ENCODE results near the gene MYO5B. TPM values are rescaled to one million over a fixed set of nuclear protein-coding genes. Genes with fewer than 3 reads are reported as not detected.

MYO5B gene
- polyA plus RNA-seq, 1 of the 3 experiments (the other 2 are of a cell fraction), result 1.3 TPM

- Histone ChIP-seq H3K79me2 (ENCODE audit: insufficient read depth) (no peaks in the 10 kb centered on the region), H3K36me3 (replicated peaks in 1 of 2; ENCODE audit: control insufficient read depth in 1 of 2, insufficient read depth in 2 of 2, low read length in 1 of 2) (no peaks in the 10 kb centered on the region), H3K4me1 (ENCODE audit: control insufficient read depth in 1 of 2, insufficient read depth in 2 of 2, low read depth in 1 of 2, low read length in 1 of 2) (peaks cover 0 to 9% of the 10 kb centered on the region in 2 experiments; a peak in 1 of 4 replicates), H2AFZ (ENCODE audit: low read depth) (no peak overlapping the region), H3K27ac (ENCODE audit: low read depth in 2 of 2, low read length in 1 of 2) (no peak overlapping the region), H3K9me2 (no peaks in the 10 kb centered on the region), H3K9ac (no peak overlapping the region), H3K4me2 (no peak overlapping the region), H4K20me1 (ENCODE audit: insufficient read depth) (no peaks in the 10 kb centered on the region), H3K9me3 (no peaks in the 10 kb centered on the region), H3K27me3 (ENCODE audit: insufficient read depth) (peaks cover 8% of the 10 kb centered on the region; the same call in 1 of the 2 replicates), H3F3A (replicated peaks; ENCODE audit: insufficient read depth) (no peaks in the 10 kb centered on the region), H3K4me3 (ENCODE audit: low read depth in 2 of 2, low read length in 1 of 2) (no peak overlapping the region)
- POLR2A ChIA-PET, result no interaction called here
- no peak for DNase-seq
- CTCF ChIA-PET, result interaction anchor here (0.9 kb wide), 1 partner anchor 59 kb away, joined by 3 read pairs; no protein-coding TSS in a partner anchor
- WGBS (ENCODE audit: low lambda C conversion rate), result 59% methylated on average over 15 of the region's 15 CpGs
- TF ChIP-seq FOSL2 (IDR thresholded peaks at IDR 0.05; ENCODE audit: borderline replicate concordance, low read depth), result no peak
- TF ChIP-seq IRF3 (IDR thresholded peaks at IDR 0.05; ENCODE audit: low read depth, low read length), result no peak
- TF ChIP-seq RAD21 (IDR thresholded peaks at IDR 0.05; ENCODE audit: low read length), result no peak
- no peak for TF ChIP-seq NRF1 (IDR thresholded peaks at IDR 0.05; ENCODE audit: low read depth, low read length)
- no peak for TF ChIP-seq SIN3A (IDR thresholded peaks at IDR 0.05; ENCODE audit: borderline replicate concordance, low read depth, low read length)
Measured at GRCh38 chr18:49976795-49977560, 218.0 kb downstream of the MYO5B start.

GRCh38 chr18:49976001-49976400 is 218.9 kb downstream of the MYO5B start:
- H3K4me2 ChIP-seq, result no peak overlapping the region
- H2AFZ ChIP-seq (ENCODE audit: low read depth), result no peak overlapping the region
- WGBS (ENCODE audit: low lambda C conversion rate), result 33% methylated on average over 3 of the region's 3 CpGs
- H3K4me1 ChIP-seq (ENCODE audit: control insufficient read depth in 1 of 2, insufficient read depth in 2 of 2, low read depth in 1 of 2, low read length in 1 of 2), result peaks cover 0 to 9% of the 10 kb centered on the region in 2 experiments; a peak in 1 of 4 replicates
- H3K27ac ChIP-seq (ENCODE audit: low read depth in 2 of 2, low read length in 1 of 2), result no peak overlapping the region
- ChIA-PET CTCF (interaction anchor here (0.9 to 1.0 kb wide), 3 partner anchors 60 to 465 kb away, joined by 3 read pairs; no protein-coding TSS in a partner anchor), POLR2A (no interaction called here)
- no peaks in the 10 kb centered on the region for H3F3A ChIP-seq (replicated peaks; ENCODE audit: insufficient read depth)
- DNase-seq, result no peak
- no peak for TF ChIP-seq FOXJ3 (CRISPR knock-in tag; IDR thresholded peaks at IDR 0.05)
- TF ChIP-seq MAX (IDR thresholded peaks at IDR 0.05; ENCODE audit: low read depth), result no peak
- no peak for TF ChIP-seq SMC3 (IDR thresholded peaks at IDR 0.05; ENCODE audit: low read depth, low read length)
- TF ChIP-seq TCF12 (IDR thresholded peaks at IDR 0.05), result no peak
- TF ChIP-seq RFX5 (IDR thresholded peaks at IDR 0.05; ENCODE audit: low read length), result no peak
- TF ChIP-seq GABPA (IDR thresholded peaks at IDR 0.05; ENCODE audit: low read depth), result no peak
- no peak for TF ChIP-seq RAD21 (IDR thresholded peaks at IDR 0.05; ENCODE audit: low read length)
- TF ChIP-seq RCOR1 (IDR thresholded peaks at IDR 0.05; ENCODE audit: low read length), result no peak
- no peak for TF ChIP-seq GATA2 (CRISPR knock-in tag; IDR thresholded peaks at IDR 0.05)
- no peak for TF ChIP-seq REST (IDR thresholded peaks at IDR 0.05; ENCODE audit: low read depth, low read length)
- no peak for TF ChIP-seq YY1 (IDR thresholded peaks at IDR 0.05; ENCODE audit: low read depth)
- no peak for TF ChIP-seq FOXM1 (IDR thresholded peaks at IDR 0.05; ENCODE audit: low read depth)
- no peak for TF ChIP-seq USF2 (IDR thresholded peaks at IDR 0.05; ENCODE audit: borderline replicate concordance, low read depth, low read length)
- no peak for TF ChIP-seq RXRA (IDR thresholded peaks at IDR 0.05; ENCODE audit: borderline replicate concordance, low read depth)
- TF ChIP-seq MEF2A (IDR thresholded peaks at IDR 0.05; ENCODE audit: borderline replicate concordance, low read depth), result no peak
- TF ChIP-seq NFIC (IDR thresholded peaks at IDR 0.05; ENCODE audit: borderline replicate concordance), result no peak
- no peaks in the 10 kb centered on the region for H3K79me2 ChIP-seq (ENCODE audit: insufficient read depth)
- peaks cover 8% of the 10 kb centered on the region; the same call in 1 of the 2 replicates for H3K27me3 ChIP-seq (ENCODE audit: insufficient read depth)
- H3K9ac ChIP-seq, result no peak overlapping the region
- H4K20me1 ChIP-seq (ENCODE audit: insufficient read depth), result no peaks in the 10 kb centered on the region
- no peaks in the 10 kb centered on the region for H3K9me2 ChIP-seq
- H3K9me3 ChIP-seq, result no peaks in the 10 kb centered on the region
- H3K36me3 ChIP-seq (replicated peaks in 1 of 2; ENCODE audit: control insufficient read depth in 1 of 2, insufficient read depth in 2 of 2, low read length in 1 of 2), result no peaks in the 10 kb centered on the region
- H3K4me3 ChIP-seq (ENCODE audit: low read depth in 2 of 2, low read length in 1 of 2), result no peak overlapping the region

Measured in SK-N-SH (cell line).